ENCODE data around the gene ZNF283. TPM values are rescaled to one million over a fixed set of nuclear protein-coding genes. Genes with fewer than 3 reads are reported as not detected.
"Not testable (repeated sequence)": the region's sequence is repeated elsewhere in the genome, so short reads cannot be mapped to it uniquely, and the experiment has no call there.

Gene ZNF283
- total RNA-seq, 1 donor from 2014 or later = not detected

DNA sequence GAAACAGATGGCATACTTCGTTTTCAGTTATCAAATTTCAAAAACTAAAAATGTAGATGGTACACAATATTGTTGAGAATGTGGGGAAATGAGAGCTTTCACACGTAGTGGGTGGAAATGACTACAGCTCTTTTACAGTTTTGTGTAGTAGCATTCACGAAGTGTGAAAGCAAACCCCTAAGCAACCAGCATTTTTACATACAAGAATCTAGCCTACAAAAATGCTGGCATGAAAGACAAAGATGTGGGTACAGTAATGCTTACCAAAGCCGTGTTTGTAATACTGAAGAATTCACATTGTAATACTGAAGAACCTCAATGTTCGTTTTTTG lies 6.3 kb upstream of the ZNF283 start:
- Histone ChIP-seq H3K27ac (no peak overlapping the region), H3K4me3 (peak overlapping the region; percentile 32 to 60), H3K4me1 (no peaks in the 10 kb centered on the region), H3K27me3 (no peaks in the 10 kb centered on the region), H3K9me3 (no peaks in the 10 kb centered on the region), H3K36me3 (no peaks in the 10 kb centered on the region)
- TF ChIP-seq, protein P1, sequence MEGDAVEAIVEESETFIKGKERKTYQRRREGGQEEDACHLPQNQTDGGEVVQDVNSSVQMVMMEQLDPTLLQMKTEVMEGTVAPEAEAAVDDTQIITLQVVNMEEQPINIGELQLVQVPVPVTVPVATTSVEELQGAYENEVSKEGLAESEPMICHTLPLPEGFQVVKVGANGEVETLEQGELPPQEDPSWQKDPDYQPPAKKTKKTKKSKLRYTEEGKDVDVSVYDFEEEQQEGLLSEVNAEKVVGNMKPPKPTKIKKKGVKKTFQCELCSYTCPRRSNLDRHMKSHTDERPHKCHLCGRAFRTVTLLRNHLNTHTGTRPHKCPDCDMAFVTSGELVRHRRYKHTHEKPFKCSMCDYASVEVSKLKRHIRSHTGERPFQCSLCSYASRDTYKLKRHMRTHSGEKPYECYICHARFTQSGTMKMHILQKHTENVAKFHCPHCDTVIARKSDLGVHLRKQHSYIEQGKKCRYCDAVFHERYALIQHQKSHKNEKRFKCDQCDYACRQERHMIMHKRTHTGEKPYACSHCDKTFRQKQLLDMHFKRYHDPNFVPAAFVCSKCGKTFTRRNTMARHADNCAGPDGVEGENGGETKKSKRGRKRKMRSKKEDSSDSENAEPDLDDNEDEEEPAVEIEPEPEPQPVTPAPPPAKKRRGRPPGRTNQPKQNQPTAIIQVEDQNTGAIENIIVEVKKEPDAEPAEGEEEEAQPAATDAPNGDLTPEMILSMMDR (IDR thresholded peaks at IDR 0.05) = no peak
- intact Hi-C loops (cut with DNase I) = loop anchor here (10.0 kb wide), 1 partner anchor 294 kb away; the partner anchor contains the start of gene ZNF225
- DNase-seq (ENCODE audit: low spot score in 2 of 2) = no peak

DNA sequence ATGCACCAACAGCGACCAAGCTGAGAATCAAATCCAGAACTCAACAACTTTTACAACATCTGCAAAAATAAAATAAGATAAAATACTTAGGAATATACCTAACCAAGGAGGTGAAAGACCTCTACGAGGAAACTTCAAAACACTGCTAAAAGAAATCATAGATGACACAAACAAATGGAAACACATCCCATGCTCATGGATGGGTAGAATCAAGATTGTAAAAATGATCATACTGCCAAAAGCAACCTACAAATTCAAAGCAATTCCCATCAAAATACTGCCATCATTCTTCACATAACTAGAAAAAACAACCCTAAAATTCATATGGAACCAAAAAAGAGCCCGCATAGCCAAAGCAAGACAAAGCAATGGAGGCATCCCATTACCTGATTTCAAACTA lies 3.3 kb upstream of the ZNF283 start:
- H3K4me3 ChIP-seq; DNase-seq (ENCODE audit: low spot score in 2 of 2); H3K27me3 ChIP-seq; H3K36me3 ChIP-seq; H3K27ac ChIP-seq; H3K9me3 ChIP-seq: not testable (repeated sequence)
- peaks cover 3 to 10% of the 10 kb centered on the region in 2 donors for H3K4me1 ChIP-seq
- intact Hi-C loops (cut with DNase I) = loop anchor here (10.0 kb wide), 1 partner anchor 291 kb away; the partner anchor contains the start of gene ZNF225

DNA sequence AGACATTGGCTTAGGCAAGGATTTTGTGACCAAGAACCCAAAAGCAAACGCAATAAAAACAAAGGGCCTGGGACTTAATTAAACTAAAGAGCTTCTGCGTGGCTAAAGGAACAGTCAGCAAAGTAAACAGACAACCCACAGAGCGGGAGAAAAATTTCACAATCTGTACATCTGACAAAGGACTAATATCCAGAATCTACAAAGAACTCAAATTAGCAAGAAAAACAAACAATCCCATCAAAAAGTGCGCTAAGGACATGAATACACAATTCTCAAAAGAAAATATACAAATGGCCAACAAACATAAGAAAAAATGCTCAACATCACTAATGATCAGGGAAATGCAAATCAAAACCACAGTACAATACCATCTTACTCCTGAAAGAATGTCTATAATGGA lies 2.5 kb upstream of the ZNF283 start:
- intact Hi-C loops (cut with DNase I) = loop anchor here (10.0 kb wide), 1 partner anchor 290 kb away; the partner anchor contains the start of gene ZNF225
- peaks cover 4 to 13% of the 10 kb centered on the region in 2 donors for H3K36me3 ChIP-seq
- not testable (repeated sequence) for H3K27me3 ChIP-seq; H3K9me3 ChIP-seq; H3K4me3 ChIP-seq; H3K27ac ChIP-seq; DNase-seq (ENCODE audit: low spot score in 2 of 2)
- peaks cover 3 to 10% of the 10 kb centered on the region in 2 donors for H3K4me1 ChIP-seq

DNA sequence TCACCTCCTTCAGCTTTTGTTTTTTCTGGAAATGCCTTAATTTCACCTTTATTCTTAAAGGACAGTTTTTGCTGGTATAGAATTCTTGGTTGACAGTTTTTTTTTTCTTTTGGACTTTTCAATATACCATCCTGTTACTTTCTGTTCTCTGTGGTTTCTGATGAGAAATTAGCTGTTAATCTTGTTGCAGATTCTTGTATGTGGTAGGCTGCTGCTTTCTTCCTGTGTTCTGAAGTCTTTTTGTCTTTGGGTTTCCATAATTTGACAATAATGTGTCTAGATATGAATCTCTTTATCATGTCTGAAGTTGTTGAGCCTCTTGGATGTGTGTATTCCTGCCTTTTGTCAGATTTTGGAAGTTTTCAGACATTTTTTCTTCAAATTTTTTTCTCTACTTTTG lies 12.0 kb downstream of the ZNF283 start:
- intact Hi-C loops (cut with DNase I) = no loop called here
- Histone ChIP-seq H3K4me3 (no peak overlapping the region), H3K27me3 (no peaks in the 10 kb centered on the region), H3K36me3 (peaks cover 98 to 100% of the 10 kb centered on the region in 2 donors), H3K27ac (no peak overlapping the region), H3K4me1 (no peaks in the 10 kb centered on the region), H3K9me3 (peaks cover 75 to 90% of the 10 kb centered on the region in 2 donors)
- TF ChIP-seq, protein P1 (IDR thresholded peaks at IDR 0.05) = no peak
- DNase-seq (ENCODE audit: low spot score in 2 of 2) = no peak

DNA sequence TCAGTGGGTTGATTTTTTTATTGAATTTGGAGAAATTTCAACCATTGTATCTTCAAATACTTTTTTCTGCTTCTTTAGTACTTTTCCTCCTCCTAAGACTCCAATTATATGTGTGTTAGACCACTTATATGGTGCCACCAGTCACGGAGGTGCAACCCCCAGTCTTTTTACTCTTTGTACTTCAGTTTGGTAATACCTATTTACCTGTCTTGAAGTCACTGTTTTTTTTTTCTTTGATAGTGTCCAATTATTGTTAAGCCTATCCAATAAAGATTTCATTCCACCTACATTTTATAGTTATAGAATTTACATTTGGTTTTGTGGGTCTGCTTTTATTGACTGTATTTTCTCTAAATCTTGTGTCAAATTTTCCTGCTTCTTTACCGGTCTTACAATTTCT lies 14.9 kb downstream of the ZNF283 start:
- TF ChIP-seq, protein P1 (IDR thresholded peaks at IDR 0.05) = no peak
- no peaks in the 10 kb centered on the region for H3K4me1 ChIP-seq
- peaks cover 88 to 100% of the 10 kb centered on the region in 2 donors for H3K36me3 ChIP-seq
- H3K27ac ChIP-seq = no peak overlapping the region
- DNase-seq (ENCODE audit: low spot score in 2 of 2) = no peak
- H3K27me3 ChIP-seq = no peaks in the 10 kb centered on the region
- H3K4me3 ChIP-seq = no peak overlapping the region
- H3K9me3 ChIP-seq = peaks cover 79 to 100% of the 10 kb centered on the region in 2 donors
- intact Hi-C loops (cut with DNase I) = no loop called here

DNA sequence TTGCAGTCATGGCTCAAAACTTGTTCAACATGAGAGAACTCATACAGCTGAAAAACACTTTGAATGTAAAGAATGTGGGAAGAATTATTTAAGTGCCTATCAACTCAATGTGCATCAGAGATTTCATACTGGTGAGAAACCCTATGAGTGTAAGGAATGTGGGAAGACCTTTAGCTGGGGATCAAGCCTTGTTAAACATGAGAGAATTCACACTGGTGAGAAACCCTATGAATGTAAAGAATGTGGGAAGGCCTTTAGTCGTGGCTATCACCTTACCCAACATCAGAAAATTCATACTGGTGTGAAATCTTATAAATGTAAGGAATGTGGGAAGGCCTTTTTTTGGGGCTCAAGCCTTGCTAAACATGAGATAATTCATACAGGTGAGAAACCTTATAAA lies 20.1 kb downstream of the ZNF283 start:
- H3K4me1 ChIP-seq = no peaks in the 10 kb centered on the region
- DNase-seq (ENCODE audit: low spot score in 2 of 2) = no peak
- H3K27me3 ChIP-seq = no peaks in the 10 kb centered on the region
- intact Hi-C loops (cut with DNase I) = no loop called here
- peaks cover 79 to 87% of the 10 kb centered on the region in 2 donors for H3K36me3 ChIP-seq
- peak overlapping the region in 1 of 2 donors; percentile 28 for H3K4me3 ChIP-seq
- H3K27ac ChIP-seq = no peak overlapping the region
- peaks cover 89 to 100% of the 10 kb centered on the region in 2 donors for H3K9me3 ChIP-seq
- TF ChIP-seq, protein P1 (IDR thresholded peaks at IDR 0.05) = no peak

DNA sequence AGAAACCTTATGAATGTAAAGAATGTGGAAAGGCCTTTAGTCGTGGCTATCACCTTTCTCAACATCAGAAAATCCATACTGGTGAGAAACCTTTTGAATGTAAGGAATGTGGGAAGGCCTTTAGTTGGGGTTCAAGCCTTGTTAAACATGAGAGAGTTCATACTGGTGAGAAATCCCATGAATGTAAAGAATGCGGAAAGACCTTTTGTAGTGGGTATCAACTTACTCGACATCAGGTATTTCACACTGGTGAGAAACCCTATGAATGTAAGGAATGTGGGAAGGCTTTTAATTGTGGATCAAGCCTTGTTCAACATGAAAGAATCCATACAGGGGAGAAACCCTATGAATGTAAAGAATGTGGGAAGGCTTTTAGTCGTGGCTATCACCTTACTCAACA lies 20.8 kb downstream of the ZNF283 start:
- H3K4me1 ChIP-seq = no peaks in the 10 kb centered on the region
- peaks cover 90 to 100% of the 10 kb centered on the region in 2 donors for H3K9me3 ChIP-seq
- H3K4me3 ChIP-seq = no peak overlapping the region
- peaks cover 72 to 81% of the 10 kb centered on the region in 2 donors for H3K36me3 ChIP-seq
- DNase-seq (ENCODE audit: low spot score in 2 of 2) = no peak
- H3K27ac ChIP-seq = no peak overlapping the region
- H3K27me3 ChIP-seq = no peaks in the 10 kb centered on the region
- intact Hi-C loops (cut with DNase I) = no loop called here
- TF ChIP-seq, protein P1 (IDR thresholded peaks at IDR 0.05) = no peak
